ENCODE results near the gene SNX30. TPM values are rescaled to one million over a fixed set of nuclear protein-coding genes. Genes with fewer than 3 reads are reported as not detected.

SNX30 gene
- polyA plus RNA-seq, 4 donors = 12.0 to 21.3 (median 19.4) TPM

DNA sequence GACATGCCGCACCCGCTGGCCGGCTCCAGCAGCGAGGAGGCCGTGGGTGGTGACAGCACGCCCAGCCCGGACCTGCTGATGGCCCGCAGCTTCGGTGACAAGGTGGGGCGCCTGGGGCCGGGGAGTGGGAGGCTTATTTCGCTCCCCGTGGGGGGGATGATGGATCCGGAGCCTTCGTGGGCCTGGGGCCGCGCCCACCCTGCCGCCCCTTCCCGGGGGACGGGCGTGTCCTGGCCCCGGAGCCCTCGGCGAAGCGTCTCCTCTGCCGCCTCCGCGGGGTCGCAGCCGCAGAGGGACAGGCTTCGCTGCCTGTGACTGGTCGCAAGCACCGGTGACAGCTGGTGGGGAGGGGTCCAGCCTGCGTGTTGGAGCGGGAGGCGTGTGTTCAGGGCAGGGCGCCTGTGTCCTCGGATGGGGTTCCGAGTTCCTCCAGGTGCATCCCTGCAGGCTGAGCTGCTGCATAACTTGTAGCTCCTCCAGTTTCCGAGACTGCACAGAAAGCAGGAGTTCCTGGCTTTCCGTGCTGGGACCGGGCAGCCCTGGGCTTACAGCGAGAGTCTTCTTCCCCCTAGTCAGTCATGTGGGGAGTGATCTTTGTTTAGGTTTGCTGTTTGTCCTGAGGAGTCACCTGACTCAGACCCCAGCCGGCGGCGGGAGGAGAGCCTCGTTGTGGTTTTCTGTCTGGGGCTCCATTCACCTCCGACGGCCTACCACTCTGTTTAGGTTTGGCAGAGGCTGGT lies 666 bp downstream of the SNX30 start:
- peak in 1 of 4 donors; percentile 46 for DNase-seq (ENCODE audit: low read depth in 4 of 4, low spot score in 3 of 4)

DNA sequence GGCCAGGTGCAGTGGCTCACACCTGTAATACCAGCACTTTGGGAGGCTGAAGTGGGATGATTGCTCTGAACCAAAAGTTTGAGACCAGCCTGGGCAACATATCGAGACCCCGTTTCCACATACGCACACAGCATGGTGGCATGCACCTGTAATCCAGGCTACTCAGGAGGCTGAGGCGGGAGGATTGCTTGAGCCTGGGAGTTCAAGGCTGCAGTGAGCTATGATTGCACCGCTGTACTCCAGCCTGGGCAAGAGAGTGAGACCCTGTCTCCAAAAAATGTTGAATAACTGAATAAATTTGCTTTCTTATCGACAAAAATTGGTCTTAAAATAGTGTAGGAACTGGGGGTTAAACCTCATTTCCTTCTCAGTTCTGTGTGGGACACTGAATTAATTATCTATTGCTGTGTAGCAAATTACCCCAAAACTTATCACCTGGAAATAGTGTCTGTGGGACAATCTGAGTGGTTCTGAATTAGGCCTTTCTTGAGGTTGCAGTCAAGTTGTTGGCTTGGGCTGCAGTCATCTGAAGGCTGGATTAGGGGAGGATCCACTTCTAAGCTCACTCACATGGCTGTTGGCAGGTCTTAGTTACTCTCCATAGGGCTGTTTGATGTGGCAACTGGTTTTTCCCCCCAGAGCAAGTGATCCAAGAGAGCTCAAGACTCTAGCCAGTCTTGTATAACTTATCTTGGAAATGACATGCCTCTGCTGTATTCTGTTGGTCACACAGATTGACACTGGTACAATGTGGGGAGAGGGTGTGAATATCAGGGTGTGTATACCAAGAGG lies 2.0 kb downstream of the SNX30 start:
- no peak for DNase-seq (ENCODE audit: low read depth in 4 of 4, low spot score in 3 of 4)

- no peak for DNase-seq (ENCODE audit: low read depth in 4 of 4, low spot score in 3 of 4)
These were observed 3.2 kb downstream of the SNX30 start for GRCh38 chr9:112753725-112754124.

DNA sequence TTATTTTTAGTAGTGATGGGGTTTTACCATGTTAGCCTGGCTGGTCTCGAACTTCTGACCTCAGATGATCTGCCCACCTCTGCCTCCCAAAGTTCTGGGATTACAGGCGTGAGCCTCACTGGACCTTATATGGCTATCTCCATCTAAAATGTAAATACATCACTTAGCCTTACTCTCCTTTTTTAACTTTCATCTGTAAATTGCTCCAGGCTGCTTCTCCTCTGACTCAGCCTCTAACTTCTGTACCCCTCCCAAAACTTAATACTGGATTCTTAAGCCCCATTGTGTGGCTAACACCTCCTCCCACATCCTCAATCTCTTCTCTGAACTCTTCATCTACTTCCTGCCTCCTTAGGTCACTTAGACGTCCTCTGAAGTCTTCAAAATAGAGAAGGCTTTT lies 4.0 kb downstream of the SNX30 start:
- DNase-seq (ENCODE audit: low read depth in 4 of 4, low spot score in 3 of 4) = no peak

DNA sequence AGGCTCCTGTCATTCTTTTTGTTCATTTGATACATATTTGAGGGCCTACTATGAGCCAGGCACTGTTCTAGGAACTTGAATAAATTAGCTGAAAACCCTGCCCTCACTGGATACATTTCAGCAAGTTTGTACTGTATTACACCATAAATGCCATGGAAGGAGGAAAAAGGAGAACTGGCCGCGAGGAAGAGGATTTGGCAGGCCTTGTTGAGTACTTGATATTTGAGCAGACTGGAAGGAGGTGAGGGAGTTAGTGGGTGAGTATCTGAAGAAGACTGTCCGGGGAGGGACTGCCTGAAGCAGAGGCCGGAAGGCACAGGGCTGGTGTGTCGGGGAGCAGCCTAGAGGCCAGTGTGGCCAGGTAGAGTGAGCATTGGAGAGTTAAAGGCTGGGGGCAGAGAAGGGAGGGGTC lies 4.5 kb downstream of the SNX30 start:
- DNase-seq (ENCODE audit: low read depth in 4 of 4, low spot score in 3 of 4) = no peak

GRCh38 chr9:112755675-112756074 lies 5.1 kb downstream of the SNX30 start:
- DNase-seq (ENCODE audit: low read depth in 4 of 4, low spot score in 3 of 4) = no peak

DNA sequence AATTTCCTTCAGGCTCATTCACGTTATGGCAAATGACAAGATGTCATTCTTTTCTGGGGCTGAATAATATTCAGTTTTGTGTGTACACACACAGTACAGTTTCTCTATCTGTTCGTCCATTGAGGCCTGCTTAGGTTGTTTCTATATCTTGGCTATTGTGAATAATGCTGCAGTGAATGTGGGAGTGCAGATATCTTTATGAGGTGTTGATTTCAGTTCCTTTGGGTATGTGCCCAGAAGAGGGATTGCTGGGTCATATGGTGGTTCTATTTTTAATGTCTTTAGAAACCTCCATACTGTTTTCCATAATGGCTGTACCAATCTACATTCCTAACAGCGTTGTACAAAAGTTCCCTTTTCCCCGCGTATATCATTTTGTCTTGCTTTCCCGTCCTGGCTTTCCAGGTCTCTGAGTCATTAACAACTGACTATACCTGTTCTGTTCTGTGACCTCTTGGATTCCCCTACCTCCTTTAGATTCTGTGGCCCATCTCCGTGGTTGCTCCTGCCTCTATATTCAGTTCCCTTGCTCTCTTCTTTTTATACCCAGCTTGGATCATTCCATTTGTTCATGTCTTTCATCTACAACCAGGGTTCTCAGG lies 6.8 kb downstream of the SNX30 start:
- DNase-seq (ENCODE audit: low read depth in 4 of 4, low spot score in 3 of 4) = no peak

GRCh38 chr9:112757940-112758339 lies 7.4 kb downstream of the SNX30 start:
- DNase-seq (ENCODE audit: low read depth in 4 of 4, low spot score in 3 of 4) = no peak

GRCh38 chr9:112760821-112761220 lies 10.3 kb downstream of the SNX30 start:
- no peak for DNase-seq (ENCODE audit: low read depth in 4 of 4, low spot score in 3 of 4)

GRCh38 chr9:112761912-112762655 lies 11.5 kb downstream of the SNX30 start:
- DNase-seq (ENCODE audit: low read depth in 4 of 4, low spot score in 3 of 4) = no peak

GRCh38 chr9:112762726-112763518 lies 12.4 kb downstream of the SNX30 start:
- no peak for DNase-seq (ENCODE audit: low read depth in 4 of 4, low spot score in 3 of 4)

DNA sequence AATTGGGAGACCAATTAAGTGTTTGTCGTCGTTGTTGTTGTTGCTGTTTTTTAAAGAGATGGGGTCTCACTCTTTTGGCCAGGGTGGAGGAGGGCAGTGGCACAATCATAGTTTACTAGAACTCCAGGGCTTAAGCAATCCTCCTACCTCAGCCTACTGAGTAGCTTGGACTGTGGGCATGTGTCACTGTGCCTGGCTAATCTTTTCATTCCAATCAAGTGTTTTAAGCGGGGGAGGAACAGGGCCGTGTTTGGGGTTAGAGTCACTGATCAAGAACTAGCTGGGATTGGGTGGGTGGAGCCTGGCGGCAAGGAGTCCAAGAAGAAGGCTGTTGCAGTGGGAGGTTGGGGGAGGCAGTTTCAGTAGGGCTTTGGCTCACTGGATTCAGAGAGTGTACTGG lies 13.8 kb downstream of the SNX30 start:
- DNase-seq (ENCODE audit: low read depth in 4 of 4, low spot score in 3 of 4) = peak in 1 of 4 donors; percentile 26

- DNase-seq (ENCODE audit: low read depth in 4 of 4, low spot score in 3 of 4) = no peak
These were observed 14.3 kb downstream of the SNX30 start for GRCh38 chr9:112764837-112765236.

DNA sequence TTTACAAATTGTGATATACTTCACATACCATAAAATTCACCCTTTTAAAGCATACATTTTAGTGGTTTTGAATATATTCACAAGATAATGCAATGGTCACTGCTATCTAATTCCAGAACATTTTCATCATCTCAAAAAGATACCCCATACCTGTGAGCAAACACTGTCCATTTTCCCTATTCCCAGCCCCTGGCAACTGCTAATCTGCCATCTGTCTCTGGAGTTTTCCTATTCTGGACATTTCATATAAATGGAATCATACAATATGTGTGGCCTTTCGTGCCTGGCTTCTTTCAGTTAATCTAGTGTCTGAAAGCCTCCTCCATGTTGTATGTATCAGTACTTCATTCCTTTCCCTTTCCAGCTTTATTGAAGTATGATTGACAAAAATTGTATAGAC lies 14.7 kb downstream of the SNX30 start:
- no peak for DNase-seq (ENCODE audit: low read depth in 4 of 4, low spot score in 3 of 4)

DNA sequence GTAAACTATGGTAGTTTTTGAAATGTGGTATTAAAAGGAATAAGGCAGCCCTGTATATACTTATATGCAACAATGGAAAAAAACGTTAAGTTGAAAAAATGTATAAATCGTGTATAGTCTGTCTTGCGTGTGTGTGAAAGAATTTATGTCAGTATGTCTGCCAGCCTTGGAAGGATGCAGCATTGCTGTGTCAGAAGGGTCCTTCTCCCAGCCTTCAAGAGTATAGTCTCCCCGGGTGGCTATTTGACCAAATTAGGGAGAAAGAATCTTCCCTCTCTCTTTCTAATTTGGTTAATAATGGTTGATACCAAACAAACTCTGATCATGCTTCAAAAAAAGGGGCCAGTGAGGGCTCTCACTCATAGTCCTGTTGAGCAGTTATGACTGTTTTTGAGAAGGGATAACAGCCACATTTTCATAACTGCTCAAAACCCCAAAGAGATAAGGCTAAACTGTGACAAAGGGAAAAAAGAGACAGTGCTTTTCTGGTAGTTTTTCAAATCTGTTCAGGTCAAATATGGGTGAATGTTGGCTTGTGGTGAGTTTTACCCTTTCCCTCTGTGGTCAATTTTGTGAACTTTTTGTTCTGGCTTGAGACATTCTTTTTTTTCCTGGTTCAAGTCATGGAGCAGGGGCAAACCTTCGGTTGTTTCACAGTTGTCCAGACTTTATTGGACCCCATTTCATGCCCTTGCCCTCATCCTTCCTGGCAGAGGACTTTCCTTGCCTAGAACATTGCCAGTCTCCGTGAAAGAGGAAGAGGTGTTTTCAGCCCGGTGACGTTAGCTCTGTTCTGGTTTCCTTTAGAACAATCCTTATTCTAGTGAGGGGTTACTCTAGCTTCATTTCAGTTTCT lies 21.0 kb downstream of the SNX30 start:
- no peak for DNase-seq (ENCODE audit: low read depth in 4 of 4, low spot score in 3 of 4)

DNA sequence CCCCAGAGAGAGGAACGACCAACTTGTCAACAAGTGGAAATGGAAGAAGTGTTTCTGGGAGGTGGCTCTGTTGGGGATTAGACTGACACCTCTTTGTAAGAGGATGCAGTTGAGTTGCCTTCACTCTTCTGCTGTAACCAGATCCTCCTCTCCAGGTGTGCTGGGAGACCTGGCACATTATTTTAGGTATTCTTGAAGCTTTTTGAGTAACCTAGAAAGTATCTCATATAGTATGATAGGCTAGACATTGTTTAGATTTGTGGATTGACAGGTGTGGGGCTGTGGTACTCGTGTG lies 21.6 kb downstream of the SNX30 start:
- DNase-seq (ENCODE audit: low read depth in 4 of 4, low spot score in 3 of 4) = no peak

DNA sequence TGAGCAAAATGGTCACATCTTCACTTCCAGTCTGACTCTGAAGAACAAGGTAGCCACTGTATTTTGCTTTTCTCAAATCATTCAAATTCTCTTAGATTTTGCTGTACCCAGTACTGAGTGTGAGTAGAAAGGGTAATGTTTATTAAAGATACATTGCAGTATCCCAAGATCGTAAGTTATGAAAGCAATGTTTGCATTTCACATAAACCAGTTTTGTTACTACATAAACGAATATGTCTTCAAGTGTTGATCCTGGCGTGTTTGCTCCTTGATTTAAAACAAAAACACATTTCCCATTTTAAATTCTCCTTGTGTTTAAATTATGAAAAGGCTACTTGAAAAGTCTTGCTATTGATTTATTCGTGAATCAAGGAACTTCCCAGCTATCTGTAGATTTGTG lies 22.0 kb downstream of the SNX30 start:
- DNase-seq (ENCODE audit: low read depth in 4 of 4, low spot score in 3 of 4) = no peak

DNA sequence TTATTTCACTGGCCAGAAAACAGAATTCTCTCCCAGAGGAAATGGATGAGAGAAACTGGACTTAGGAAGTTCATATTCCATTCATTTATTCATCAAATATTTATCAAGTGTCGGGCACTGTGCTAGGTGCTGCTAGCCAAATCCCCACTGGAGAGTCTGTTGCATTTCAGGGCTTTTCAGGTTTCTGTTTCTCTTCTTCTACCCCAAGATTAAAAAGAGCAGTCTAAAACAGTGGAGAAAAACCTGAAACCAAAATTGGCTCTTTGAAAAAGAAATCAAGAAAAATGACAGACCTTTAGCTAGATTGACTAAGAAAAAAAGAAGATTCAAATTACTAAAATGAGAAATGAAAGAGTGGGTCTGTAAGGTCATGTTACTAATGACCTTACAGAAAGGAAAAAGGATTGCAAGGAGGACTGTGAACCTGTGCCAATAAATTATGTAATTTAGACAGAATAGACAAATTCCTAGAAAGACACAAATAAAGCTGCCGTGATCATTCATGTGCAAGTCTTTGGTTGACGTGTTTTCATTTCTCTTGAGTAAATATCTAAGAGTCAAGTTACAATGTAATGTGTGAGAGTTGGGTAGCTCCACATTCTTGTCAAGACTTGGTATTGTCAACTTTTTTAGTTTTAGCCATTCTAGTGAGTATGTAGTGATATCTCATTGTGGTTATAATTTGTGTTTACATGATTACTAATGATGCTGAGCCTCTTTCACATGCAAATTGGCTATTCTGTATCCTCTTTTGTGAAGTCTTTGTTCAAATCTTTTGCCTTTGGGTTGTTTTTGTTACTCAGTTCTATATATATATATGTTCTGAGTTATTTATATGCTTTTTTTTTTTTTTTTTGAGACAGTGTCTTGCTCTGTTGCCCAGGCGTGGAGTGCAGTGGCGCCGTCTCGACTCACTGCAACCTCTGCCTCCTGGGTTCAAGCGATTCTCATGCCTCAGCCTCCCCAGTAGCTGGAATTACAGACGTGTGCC lies 23.7 kb downstream of the SNX30 start:
- no peak for DNase-seq (ENCODE audit: low read depth in 4 of 4, low spot score in 3 of 4)

Data from left renal pelvis (tissue), 4 donors.